ENCODE measurements around the gene MYL11. TPM values are rescaled to one million over a fixed set of nuclear protein-coding genes. Genes with fewer than 3 reads are reported as not detected.

The MYL11 gene
- polyA plus RNA-seq, 6 donors from 2014 or later = not detected

GRCh38 chr16:30369938-30370455 is 4.6 kb upstream of the MYL11 start:
- peak overlapping the region in 3 of 6 donors; percentile 56 to 92 (median 63) for H3K27ac Mint-ChIP-seq
- no peaks in the 10 kb centered on the region for H3K27me3 Mint-ChIP-seq
- peak; percentile 9 for ATAC-seq (ENCODE audit: low read depth in 2 of 2)
- no peaks in the 10 kb centered on the region for H3K9me3 Mint-ChIP-seq
- peaks cover 39 to 59% (median 56%) of the 10 kb centered on the region in 3 donors for H3K4me1 Mint-ChIP-seq
- no peak for DNase-seq
- H3K4me3 Mint-ChIP-seq = peak overlapping the region; percentile 80 to 95 (median 89)
- no peaks in the 10 kb centered on the region for H3K36me3 Mint-ChIP-seq

GRCh38 chr16:30370456-30371247 is 4.0 kb upstream of the MYL11 start, which contains the start of gene TBC1D10B:
Gene TBC1D10B (minus strand): TSS chr16:30370494. CDS start chr16:30370183, 311 bp downstream.
- H3K9me3 Mint-ChIP-seq = no peaks in the 10 kb centered on the region
- H3K27ac Mint-ChIP-seq = peak within 1 kb of the TSS; percentile 60 to 99 (median 89)
- peak within 1 kb of the TSS; percentile 80 to 95 (median 90) for H3K4me3 Mint-ChIP-seq
- H3K27me3 Mint-ChIP-seq = no peaks in the 10 kb centered on the region
- no peaks in the 10 kb centered on the region for H3K36me3 Mint-ChIP-seq
- DNase-seq (peak; percentile 100), ATAC-seq (ENCODE audit: low read depth in 2 of 2) (peak; percentile 80 to 86)
- H3K4me1 Mint-ChIP-seq = peaks cover 35 to 53% (median 53%) of the 10 kb centered on the region in 3 donors

- DNase-seq = no peak
- ATAC-seq (ENCODE audit: low read depth in 2 of 2) = no peak
- H3K9me3 Mint-ChIP-seq = no peaks in the 10 kb centered on the region
- peaks cover 35 to 52% (median 52%) of the 10 kb centered on the region in 3 donors for H3K4me1 Mint-ChIP-seq
- H3K36me3 Mint-ChIP-seq = no peaks in the 10 kb centered on the region
- no peaks in the 10 kb centered on the region for H3K27me3 Mint-ChIP-seq
- H3K27ac Mint-ChIP-seq = peak overlapping the region; percentile 56 to 99 (median 84)
- peak overlapping the region; percentile 80 to 95 (median 89) for H3K4me3 Mint-ChIP-seq
Observed at GRCh38 chr16:30371248-30371816, 3.3 kb upstream of the MYL11 start.

GRCh38 chr16:30372038-30372712 is 2.4 kb upstream of the MYL11 start:
- no peak for DNase-seq
- Mint-ChIP-seq H3K4me1 (peaks cover 31 to 50% (median 47%) of the 10 kb centered on the region in 3 donors), H3K27me3 (no peaks in the 10 kb centered on the region), H3K36me3 (no peaks in the 10 kb centered on the region), H3K27ac (peak overlapping the region in 3 of 6 donors; percentile 26 to 76 (median 56)), H3K9me3 (no peaks in the 10 kb centered on the region), H3K4me3 (peak overlapping the region; percentile 49 to 95 (median 86))
- no peak for ATAC-seq (ENCODE audit: low read depth in 2 of 2)

- Mint-ChIP-seq H3K9me3 (no peaks in the 10 kb centered on the region), H3K27ac (peak overlapping the region in 1 of 6 donors; percentile 76), H3K27me3 (no peaks in the 10 kb centered on the region), H3K4me3 (peak overlapping the region in 7 of 8 donors; percentile 1 to 60 (median 20)), H3K4me1 (peaks cover 32 to 50% (median 47%) of the 10 kb centered on the region in 3 donors), H3K36me3 (no peaks in the 10 kb centered on the region)
- no peak for ATAC-seq (ENCODE audit: low read depth in 2 of 2)
- DNase-seq = no peak
Observed at GRCh38 chr16:30372725-30373124, 1.9 kb upstream of the MYL11 start.

GRCh38 chr16:30375864-30376263 is 1.3 kb downstream of the MYL11 start:
- peaks cover 35 to 59% (median 54%) of the 10 kb centered on the region in 3 donors for H3K4me1 Mint-ChIP-seq
- ATAC-seq (ENCODE audit: low read depth in 2 of 2) = no peak
- H3K27me3 Mint-ChIP-seq = no peaks in the 10 kb centered on the region
- no peaks in the 10 kb centered on the region for H3K36me3 Mint-ChIP-seq
- peak overlapping the region in 4 of 6 donors; percentile 56 to 100 (median 88) for H3K27ac Mint-ChIP-seq
- H3K4me3 Mint-ChIP-seq = peak overlapping the region in 4 of 8 donors; percentile 8 to 33 (median 19)
- no peaks in the 10 kb centered on the region for H3K9me3 Mint-ChIP-seq
- DNase-seq = no peak

GRCh38 chr16:30376461-30376902 is 1.9 kb downstream of the MYL11 start:
- peak overlapping the region; percentile 34 to 100 (median 85) for H3K27ac Mint-ChIP-seq
- ATAC-seq (ENCODE audit: low read depth in 2 of 2) = no peak
- peak overlapping the region in 3 of 8 donors; percentile 15 to 76 (median 23) for H3K4me3 Mint-ChIP-seq
- no peaks in the 10 kb centered on the region for H3K27me3 Mint-ChIP-seq
- H3K36me3 Mint-ChIP-seq = no peaks in the 10 kb centered on the region
- no peak for DNase-seq
- H3K4me1 Mint-ChIP-seq = peaks cover 33 to 58% (median 52%) of the 10 kb centered on the region in 3 donors
- H3K9me3 Mint-ChIP-seq = no peaks in the 10 kb centered on the region

GRCh38 chr16:30377050-30377811 is 2.6 kb downstream of the MYL11 start:
- peaks cover 33 to 56% (median 52%) of the 10 kb centered on the region in 3 donors for H3K4me1 Mint-ChIP-seq

GRCh38 chr16:30377812-30378235 is 3.2 kb downstream of the MYL11 start:
- no peaks in the 10 kb centered on the region for H3K27me3 Mint-ChIP-seq
- H3K27ac Mint-ChIP-seq = peak overlapping the region; percentile 100
- no peaks in the 10 kb centered on the region for H3K36me3 Mint-ChIP-seq
- peak; percentile 55 for ATAC-seq (ENCODE audit: low read depth in 2 of 2)
- H3K4me1 Mint-ChIP-seq = peaks cover 39 to 58% (median 53%) of the 10 kb centered on the region in 3 donors
- no peaks in the 10 kb centered on the region for H3K9me3 Mint-ChIP-seq
- H3K4me3 Mint-ChIP-seq = peak overlapping the region; percentile 93 to 99 (median 97)
- peak; percentile 89 for DNase-seq

More at GRCh38 chr16:30377050-30377811, 2.6 kb downstream of the MYL11 start:
- Mint-ChIP-seq H3K36me3 (no peaks in the 10 kb centered on the region), H3K4me3 (peak overlapping the region; percentile 93 to 99 (median 97)), H3K27me3 (no peaks in the 10 kb centered on the region), H3K27ac (peak overlapping the region; percentile 100), H3K9me3 (no peaks in the 10 kb centered on the region)
- DNase-seq = no peak
- peak in 1 of 2 donors; percentile 0 for ATAC-seq (ENCODE audit: low read depth in 2 of 2)

GRCh38 chr16:30378236-30379157 is 3.9 kb downstream of the MYL11 start:
- H3K4me1 Mint-ChIP-seq = peaks cover 41 to 62% (median 53%) of the 10 kb centered on the region in 3 donors
- no peaks in the 10 kb centered on the region for H3K9me3 Mint-ChIP-seq
- DNase-seq (peak; percentile 99), ATAC-seq (ENCODE audit: low read depth in 2 of 2) (peak; percentile 78 to 80)
- H3K27ac Mint-ChIP-seq = peak overlapping the region; percentile 100
- H3K4me3 Mint-ChIP-seq = peak overlapping the region; percentile 93 to 99 (median 97)
- no peaks in the 10 kb centered on the region for H3K27me3 Mint-ChIP-seq
- H3K36me3 Mint-ChIP-seq = no peaks in the 10 kb centered on the region

GRCh38 chr16:30379158-30379783 is 4.7 kb downstream of the MYL11 start:
- H3K4me3 Mint-ChIP-seq = peak overlapping the region; percentile 93 to 99 (median 97)
- ATAC-seq (ENCODE audit: low read depth in 2 of 2) = no peak
- H3K27ac Mint-ChIP-seq = peak overlapping the region; percentile 97 to 100 (median 100)
- peaks cover 45 to 64% (median 58%) of the 10 kb centered on the region in 3 donors for H3K4me1 Mint-ChIP-seq
- no peaks in the 10 kb centered on the region for H3K27me3 Mint-ChIP-seq
- no peaks in the 10 kb centered on the region for H3K9me3 Mint-ChIP-seq
- H3K36me3 Mint-ChIP-seq = no peaks in the 10 kb centered on the region
- DNase-seq = no peak
